NT2/D1 (cell line): ENCODE data around the gene SEMA3C.

Experiments used
- SUZ12 ChIP-seq: IDR thresholded peaks from 2 replicates; pipeline ENCODE4 v1.6.1; 2011; ENCODE audit not compliant: insufficient read length, insufficient read depth; ENCODE audit errors: extremely low read depth
- YY1 ChIP-seq: IDR thresholded peaks from 2 replicates; pipeline ENCODE4 v1.6.1; 2011; ENCODE audit not compliant: insufficient read length, insufficient read depth

GRCh38 chr7:80940539-80941207 is 21.8 kb upstream of the SEMA3C start:
- TF ChIP-seq SUZ12 (no peak), YY1 (no peak)
